Measurements from ENCODE around the gene CDH4.

The CDH4 gene

DNA sequence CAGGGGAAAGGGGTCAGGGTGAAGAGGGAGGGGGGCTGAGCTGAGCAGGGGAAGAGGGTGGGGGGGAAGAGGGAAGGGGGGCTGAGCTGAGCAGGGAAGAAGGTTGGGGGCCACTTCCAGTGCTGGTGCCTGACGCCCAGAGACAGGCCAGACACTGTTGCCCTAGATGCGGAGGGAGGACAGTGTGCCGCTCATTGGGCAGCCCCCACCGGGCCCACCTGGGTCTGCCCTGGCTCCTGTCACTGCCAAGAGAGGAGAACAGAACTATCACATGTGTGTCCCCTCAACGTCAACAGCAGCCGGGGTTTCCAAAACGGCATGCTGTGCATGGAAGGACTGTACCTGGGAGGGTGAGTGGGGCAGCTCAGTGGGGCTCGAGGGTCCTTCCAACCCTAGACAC is 342.1 kb downstream of the CDH4 start:
- no peak for DNase-seq

DNA sequence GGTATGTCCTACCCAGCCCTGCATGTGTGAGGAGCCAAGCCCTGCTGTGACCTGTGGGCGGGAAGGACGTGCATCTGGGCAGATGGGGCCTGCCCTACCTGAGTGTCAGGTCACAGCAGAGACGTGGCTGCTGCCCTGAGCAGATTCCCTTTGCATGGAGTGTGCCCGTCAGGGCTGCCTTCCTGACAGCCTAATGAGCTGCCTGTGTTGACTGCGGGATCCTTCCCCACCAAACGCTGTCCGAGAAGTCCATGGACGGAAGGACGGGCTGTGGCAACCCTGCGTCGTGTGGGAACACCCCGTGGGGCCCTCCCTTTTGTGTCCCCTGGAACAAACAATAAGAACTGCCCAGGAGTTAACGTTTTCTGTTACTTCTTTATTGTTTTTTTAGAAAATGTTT is 343.2 kb downstream of the CDH4 start:
- no peak for DNase-seq

DNA sequence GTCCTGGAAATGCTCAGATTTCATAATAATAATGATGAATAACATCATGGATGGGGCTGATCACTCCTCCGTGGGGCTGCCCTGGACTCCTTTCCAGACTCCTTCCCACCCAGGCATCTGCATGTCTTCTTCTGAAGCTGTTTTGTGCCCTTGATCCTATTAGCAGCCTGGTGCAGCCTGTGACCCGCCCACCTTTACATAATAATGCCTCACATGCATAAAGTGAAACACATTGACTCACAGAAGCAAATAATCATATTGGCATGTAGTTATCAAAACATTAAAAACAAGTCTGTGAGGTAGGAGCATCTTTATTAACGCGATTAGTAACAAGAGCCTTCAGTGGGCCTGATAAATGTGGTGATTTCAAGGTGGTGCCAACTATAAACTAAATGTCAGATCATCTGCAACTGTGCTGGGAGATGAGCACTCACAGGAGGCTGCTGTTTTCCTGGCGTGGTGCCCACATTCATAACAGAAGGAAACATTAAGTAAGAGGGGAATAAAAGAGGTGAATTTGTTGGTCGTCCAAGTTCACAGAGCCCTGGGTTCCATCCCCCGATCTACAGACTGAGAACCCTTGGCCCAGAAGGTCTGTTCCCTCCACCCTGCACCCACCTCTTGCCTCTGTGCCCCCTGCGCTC is 344.7 kb downstream of the CDH4 start:
- no peak for DNase-seq

DNA sequence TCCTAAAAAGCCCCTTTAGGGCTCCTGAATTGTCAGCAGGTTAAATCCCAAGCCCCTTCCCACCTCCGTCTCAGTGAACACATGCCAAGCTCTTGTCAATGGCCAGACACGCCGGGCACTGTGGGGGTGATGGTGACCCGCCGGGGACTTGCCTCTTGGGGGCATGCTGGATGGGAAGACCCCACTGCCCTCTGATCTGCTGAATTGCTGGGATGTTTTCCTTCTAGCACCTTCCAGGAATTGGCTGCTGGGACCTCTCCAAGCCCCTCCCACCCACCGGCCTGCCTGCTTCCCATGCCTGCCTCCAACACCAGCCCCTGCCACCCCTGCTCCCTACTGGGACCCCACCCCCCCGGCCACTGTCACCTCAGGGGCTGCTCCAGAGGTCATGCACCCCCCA is 345.9 kb downstream of the CDH4 start:
- DNase-seq = no peak

DNA sequence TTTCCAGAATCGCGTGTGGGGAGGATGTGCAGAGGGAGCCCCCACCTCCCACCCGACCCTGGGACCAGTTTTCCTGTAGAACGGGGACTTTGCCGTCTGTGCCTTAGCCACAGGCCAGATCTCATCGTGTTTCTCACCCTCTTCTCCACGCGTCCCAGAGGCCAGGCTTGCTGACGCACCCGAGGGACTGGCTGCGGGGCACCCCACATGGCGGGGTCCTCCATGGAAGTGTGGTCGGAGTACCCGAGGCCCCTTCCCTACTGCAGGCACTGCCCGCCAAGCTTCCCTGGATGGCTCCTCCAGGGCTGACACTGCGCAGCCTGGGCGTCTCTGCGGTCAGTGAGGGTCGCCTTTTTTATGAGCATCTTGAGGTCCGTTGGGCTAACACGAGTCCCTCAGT is 346.5 kb downstream of the CDH4 start:
- DNase-seq = no peak

DNA sequence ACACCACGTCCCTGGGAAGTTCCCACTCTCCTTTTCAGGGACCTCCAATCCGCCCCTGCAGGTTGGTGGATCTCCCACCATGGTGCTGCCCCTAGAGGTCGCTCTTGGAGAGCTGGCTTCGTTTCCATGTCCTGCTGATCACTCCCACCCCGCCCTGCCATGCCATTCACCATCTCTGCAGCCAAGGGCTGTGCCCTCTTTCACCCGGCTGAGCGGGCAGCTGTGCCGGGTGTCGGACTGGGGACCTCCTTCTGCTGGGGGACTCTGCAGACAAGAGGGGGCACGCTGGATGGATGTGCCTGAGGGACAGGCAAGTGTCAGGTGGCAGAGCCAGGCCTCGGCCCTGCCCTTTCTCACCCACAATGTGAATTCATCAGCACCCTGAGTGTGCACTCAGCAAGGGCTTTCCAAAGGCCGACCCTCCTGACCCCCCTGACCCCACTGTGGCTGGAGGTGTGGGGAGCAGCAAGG is 347.0 kb downstream of the CDH4 start:
- DNase-seq = no peak

DNA sequence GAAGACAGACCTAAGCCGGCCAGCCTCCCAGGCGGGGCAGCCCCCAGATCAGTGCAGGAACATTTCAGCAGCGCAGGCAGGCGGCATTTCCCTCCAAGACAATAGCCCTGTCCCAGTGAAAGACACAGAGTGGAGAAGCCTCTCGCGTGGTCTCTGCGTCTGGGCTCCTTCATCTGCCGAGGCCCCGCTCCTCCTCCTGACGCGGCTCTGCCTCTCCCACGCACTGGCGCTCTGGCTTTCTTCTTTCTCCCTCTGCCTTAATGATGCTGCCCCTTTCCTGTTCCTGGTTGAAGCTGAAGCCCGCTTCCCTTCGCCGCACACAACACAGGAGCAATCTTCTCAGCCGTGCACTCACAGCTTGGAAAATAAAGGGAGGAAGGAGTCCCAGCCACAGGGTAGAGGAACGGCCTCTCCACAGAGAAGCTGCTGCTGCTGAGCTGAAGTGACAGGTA is 347.5 kb downstream of the CDH4 start:
- DNase-seq = no peak

DNA sequence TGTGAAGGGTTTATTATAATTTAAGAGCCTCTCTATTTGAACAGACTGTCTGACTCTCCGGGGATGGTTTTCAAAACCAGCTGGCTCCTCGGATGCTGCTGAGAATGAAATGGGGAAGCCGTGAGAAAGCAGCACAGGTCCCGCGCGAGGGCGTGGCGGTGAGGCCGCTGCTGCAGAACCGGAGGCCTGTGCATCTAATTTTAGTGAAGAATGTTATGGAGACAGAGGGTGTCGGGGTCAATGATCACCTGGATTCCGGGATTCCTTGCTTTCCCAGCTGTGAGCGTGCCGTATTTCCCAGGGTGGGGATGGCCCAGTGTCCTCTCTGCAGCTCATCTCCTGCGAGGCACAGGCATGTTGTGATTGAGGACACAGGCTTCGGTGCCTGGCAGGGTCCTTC is 348.0 kb downstream of the CDH4 start:
- no peak for DNase-seq

GRCh38 chr20:61601361-61601760 is 349.3 kb downstream of the CDH4 start:
- DNase-seq = no peak

DNA sequence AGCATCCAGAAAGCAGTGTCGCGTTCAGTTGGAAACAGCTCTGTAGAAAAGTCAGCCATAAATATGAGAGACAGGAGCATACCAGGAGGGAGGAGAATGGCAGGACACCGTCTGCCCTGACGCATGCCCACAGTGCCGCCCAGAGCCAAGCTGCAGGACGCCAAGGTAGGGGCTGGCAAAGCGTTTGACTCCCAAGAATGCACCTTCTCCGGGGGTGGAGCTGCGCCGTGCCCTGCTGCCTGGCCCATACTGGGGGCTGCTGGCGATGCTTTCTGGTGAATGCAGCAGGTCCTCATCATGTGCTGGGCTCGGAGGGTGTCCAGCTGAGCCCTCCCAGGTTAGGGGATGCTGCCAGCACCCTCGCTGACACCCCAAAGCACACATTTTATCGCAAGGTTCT is 349.8 kb downstream of the CDH4 start:
- DNase-seq = no peak

GRCh38 chr20:61603715-61604114 is 351.7 kb downstream of the CDH4 start:
- DNase-seq = no peak

GRCh38 chr20:61604549-61604948 is 352.5 kb downstream of the CDH4 start:
- no peak for DNase-seq

DNA sequence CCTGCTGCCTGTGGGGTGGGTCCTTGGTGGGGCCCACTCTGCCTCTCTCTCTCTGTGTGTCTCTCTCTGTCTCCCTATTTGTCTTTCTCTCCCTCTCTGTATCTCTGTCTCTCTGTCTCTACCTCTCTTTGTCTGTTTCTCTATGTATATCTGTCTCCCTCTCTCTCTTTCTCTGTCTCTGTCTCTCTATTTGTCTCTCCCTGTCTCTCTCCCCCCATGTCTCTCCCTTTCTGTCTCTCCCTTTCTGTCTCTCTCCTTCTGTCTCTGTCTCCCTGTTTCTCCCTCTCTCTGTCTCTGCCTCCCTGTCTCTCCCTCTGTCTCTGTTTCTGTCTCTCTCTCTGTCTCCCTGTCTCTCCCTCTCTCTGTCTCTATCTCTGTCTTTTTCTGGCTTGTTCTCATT is 353.2 kb downstream of the CDH4 start:
- DNase-seq = no peak

DNA sequence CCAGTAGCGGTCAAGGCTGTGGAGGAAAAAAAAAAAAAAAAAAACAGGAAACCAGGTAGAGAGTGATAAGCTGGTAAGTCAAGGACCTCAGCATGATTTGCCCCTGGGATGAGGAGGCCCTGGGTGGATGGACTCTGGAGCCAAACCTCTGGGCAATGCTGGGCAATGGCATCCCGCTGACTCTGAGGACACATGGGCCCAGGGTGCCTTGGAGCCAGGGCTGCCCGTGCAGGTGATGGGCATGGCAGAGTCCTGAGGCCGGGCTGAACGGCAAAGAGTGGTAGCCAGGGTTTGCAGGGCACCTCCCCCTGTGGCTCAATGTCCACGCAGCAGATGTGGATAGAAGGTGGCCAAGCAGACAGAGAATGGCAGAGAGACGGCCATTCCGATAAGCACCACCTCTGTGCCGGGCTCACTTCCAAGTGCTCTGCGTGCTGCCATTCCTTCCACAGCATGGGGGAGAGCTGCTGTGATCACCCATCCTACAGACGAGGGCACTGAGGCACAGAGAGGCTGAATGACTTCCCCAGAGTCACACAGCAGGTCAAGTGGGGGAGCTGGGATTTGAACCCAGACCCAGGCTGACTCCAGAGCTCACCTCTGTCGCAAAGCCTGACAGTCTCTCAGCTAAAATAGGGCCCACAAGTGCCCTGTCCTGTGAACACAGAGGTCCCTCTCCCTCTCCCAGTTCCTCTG is 353.9 kb downstream of the CDH4 start:
- no peak for DNase-seq

GRCh38 chr20:61608275-61609085 is 356.4 kb downstream of the CDH4 start:
- DNase-seq = no peak

DNA sequence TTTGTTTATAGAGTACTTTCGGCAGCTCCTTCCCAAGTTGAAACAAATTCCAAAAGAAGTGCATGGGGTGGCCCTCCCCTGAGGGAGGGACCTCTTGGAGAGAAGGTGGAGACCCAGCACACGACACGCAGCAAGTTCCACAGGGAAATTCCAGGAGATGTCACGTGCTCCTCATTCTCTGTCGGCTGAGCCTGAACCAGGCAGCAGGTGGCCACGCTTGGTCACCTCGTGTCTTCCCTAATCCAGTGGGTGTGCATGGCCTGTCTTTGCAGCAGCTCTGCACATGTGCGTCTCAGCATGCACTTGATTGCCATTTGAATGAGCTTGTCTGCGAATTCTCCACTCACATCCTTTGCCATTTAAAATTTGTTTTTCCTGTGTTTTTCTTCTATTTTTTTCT is 357.4 kb downstream of the CDH4 start:
- no peak for DNase-seq

DNA sequence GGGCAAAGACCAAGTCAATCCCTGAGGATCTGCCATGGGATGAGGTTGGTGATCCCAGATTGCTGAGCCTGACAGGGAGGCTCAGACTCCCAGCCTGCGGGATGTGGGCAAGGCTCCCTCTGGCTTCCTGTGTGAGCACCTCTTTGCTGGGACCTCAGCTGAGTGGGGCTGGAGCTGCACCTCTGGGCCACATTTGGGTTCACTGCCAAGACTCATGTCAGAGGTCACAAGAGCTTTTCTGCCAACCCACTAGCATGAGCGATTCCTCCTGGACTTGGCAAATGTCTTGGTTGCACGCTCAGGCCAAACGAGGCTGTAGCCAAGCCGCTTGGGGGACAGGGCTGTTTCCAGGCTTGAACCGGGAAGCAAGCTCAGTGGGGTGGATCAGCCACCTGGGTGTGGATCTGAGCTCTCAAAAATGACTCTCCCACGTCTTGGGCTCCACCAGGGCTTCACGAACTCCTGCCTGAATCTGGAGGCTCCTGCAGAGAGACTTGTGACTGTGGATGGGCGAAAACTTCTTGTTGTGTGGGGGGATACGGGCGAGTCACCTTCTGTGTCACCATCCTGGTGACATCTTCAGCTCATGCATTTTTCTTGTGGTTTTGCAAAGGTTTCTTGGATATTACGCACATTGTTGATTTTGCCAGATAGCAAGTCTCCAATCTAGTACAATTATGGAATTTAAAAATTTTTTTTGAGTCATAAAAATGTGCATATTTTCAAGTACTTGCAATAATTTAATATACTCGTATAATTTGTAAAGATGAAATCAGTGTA is 359.5 kb downstream of the CDH4 start:
- no peak for DNase-seq

DNA sequence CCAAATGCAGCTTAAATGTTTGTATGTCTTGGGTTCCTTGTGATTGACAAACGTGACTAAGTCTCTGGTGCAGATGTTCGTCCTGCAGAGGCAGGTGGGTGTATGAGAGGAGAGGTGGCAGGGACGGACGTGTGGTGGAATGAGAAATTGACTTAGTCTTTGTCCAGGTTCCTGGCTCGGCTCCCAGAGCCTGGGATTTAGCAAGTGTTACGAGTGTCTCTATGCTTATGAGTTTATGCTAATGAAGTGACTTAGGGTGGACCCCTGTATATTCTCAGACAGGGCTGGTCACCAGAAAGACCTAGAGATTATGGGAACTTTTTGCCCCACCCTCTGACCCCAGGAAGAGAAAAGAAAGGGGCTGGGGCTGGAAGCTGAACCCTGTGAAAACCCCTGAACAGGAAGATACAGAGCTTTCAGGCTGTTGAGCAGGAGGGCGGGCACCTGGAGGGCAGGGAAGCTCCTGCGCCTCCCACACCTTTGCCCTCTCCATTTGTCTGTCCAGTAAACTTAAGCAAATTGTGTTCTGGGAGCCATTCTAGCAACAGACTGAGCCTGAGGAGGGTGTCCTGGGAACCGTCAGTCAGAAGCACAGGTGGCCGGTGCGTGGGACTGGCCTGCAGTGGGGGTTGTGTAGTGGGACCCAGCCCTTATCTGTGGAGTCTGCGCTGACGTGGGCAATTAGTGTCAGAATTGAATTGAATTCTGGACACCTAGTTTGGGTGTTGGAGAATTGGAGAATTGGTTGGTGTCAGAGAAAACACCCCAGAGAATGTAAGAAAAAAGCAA is 362.1 kb downstream of the CDH4 start:
- no peak for DNase-seq

GRCh38 chr20:61614706-61615100 is 362.6 kb downstream of the CDH4 start:
- no peak for DNase-seq

DNA sequence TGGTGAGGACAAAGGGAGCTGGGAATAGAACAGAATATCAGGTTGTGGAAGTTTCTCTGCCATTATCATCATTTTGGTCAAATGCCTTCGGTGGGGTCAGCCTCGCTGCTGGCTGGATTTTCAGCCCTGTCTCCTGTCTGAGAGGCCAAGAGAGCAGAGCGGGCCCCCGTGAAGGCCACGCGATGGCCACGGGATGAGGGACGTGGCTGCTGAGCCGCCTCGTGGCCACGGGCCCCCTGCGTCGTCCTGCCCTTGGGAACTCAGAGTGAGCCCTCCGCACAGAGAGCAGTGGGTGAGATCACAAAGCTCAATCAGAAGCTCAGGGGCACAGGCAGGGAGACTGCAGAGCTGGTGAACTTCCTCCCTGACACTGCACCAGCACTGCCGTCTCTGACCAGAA is 363.7 kb downstream of the CDH4 start:
- no peak for DNase-seq

GRCh38 chr20:61619751-61620150 is 367.7 kb downstream of the CDH4 start:
- no peak for DNase-seq

DNA sequence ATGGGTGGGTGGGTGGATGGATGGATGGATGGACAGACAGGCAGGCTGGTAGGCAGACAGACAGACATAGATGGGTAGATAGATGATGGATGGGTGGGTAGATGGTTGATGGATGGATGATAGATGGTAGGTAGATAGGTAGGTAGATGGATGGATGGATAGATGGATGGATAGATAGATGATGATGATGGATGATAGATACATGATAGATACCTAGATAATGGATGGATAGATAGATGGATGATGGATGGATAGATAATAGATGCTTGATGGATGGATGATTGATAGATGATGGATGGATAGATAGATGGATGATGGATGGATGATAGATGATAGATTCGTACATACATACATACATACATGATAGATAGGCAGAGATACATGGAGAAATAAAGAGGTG is 368.1 kb downstream of the CDH4 start:
- DNase-seq = no peak

All from stimulated activated CD4-positive, alpha-beta T cell treated with anti-CD3 and anti-CD28 coated beads, Interleukin-4, amount 100 ng/mL, for 24 hours (primary cell).